ENCODE results near the gene DPH3. TPM values are rescaled to one million over a fixed set of nuclear protein-coding genes. Genes with fewer than 3 reads are reported as not detected.

DPH3 gene
- total RNA-seq, 2 experiments from 2014 or later = 18.2 to 19.9 TPM

- peaks cover 15% of the 10 kb centered on the region for H3K4me1 Mint-ChIP-seq (ENCODE audit: low read depth)
- DNase-seq (no peak), ATAC-seq (no peak)
- no peaks in the 10 kb centered on the region for H3K9me3 Mint-ChIP-seq
- no peak overlapping the region for H3K4me3 Mint-ChIP-seq
- CTCF ChIA-PET = interaction anchor here (1.4 to 3.0 kb wide), 2 partner anchors 11 kb away, joined by 3 to 10 read pairs; partner anchors contain the start of genes DPH3 and OXNAD1
- no peaks in the 10 kb centered on the region for H3K36me3 Mint-ChIP-seq (ENCODE audit: low read depth)
- POLR2A ChIA-PET = interaction anchor here (4.4 kb wide), 1 partner anchor 11 kb away, joined by 20 read pairs; the partner anchor contains the start of genes DPH3 and OXNAD1
- intact Hi-C loops (cut with micrococcal nuclease) = no loop called here
- no peaks in the 10 kb centered on the region for H3K27me3 Mint-ChIP-seq
- TF ChIP-seq, protein P1, sequence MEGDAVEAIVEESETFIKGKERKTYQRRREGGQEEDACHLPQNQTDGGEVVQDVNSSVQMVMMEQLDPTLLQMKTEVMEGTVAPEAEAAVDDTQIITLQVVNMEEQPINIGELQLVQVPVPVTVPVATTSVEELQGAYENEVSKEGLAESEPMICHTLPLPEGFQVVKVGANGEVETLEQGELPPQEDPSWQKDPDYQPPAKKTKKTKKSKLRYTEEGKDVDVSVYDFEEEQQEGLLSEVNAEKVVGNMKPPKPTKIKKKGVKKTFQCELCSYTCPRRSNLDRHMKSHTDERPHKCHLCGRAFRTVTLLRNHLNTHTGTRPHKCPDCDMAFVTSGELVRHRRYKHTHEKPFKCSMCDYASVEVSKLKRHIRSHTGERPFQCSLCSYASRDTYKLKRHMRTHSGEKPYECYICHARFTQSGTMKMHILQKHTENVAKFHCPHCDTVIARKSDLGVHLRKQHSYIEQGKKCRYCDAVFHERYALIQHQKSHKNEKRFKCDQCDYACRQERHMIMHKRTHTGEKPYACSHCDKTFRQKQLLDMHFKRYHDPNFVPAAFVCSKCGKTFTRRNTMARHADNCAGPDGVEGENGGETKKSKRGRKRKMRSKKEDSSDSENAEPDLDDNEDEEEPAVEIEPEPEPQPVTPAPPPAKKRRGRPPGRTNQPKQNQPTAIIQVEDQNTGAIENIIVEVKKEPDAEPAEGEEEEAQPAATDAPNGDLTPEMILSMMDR (IDR thresholded peaks at IDR 0.05) = no peak
- no peak overlapping the region for H3K27ac Mint-ChIP-seq
Measured at GRCh38 chr3:16253601-16254000, 11.1 kb downstream of the DPH3 start.

DNA sequence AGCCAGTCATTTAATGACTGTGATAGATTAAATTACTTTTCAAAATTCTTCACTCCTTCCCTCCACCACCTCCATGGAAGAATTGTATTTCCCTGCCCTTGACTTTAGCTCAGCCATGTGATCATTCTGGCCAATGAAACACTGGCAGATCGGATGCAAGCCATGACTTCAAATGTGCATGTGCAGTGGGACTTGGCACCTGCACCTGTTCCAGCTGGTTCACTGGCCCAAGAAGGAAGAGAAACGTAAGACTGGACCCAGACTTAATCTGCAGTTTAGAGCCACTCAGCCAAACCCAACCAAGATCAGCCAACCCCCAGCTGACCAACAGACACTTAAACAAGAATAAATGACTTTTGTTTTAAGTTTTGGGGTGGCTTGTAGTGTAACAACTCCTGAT is 11.8 kb downstream of the DPH3 start:
- Mint-ChIP-seq H3K4me1 (ENCODE audit: low read depth) (peaks cover 15% of the 10 kb centered on the region), H3K9me3 (no peaks in the 10 kb centered on the region), H3K4me3 (no peak overlapping the region), H3K27ac (no peak overlapping the region), H3K36me3 (ENCODE audit: low read depth) (no peaks in the 10 kb centered on the region), H3K27me3 (no peaks in the 10 kb centered on the region)
- TF ChIP-seq, protein P1 (IDR thresholded peaks at IDR 0.05) = no peak
- intact Hi-C loops (cut with micrococcal nuclease) = no loop called here
- ChIA-PET CTCF (interaction anchor here (0.7 to 3.0 kb wide), 2 partner anchors 11 to 357 kb away, joined by 4 to 10 read pairs; partner anchors contain the start of genes DPH3 and OXNAD1), POLR2A (interaction anchor here (4.4 kb wide), 1 partner anchor 12 kb away, joined by 20 read pairs; the partner anchor contains the start of genes DPH3 and OXNAD1)
- DNase-seq (no peak), ATAC-seq (no peak)

- H3K36me3 Mint-ChIP-seq (ENCODE audit: low read depth) = no peaks in the 10 kb centered on the region
- no peaks in the 10 kb centered on the region for H3K27me3 Mint-ChIP-seq
- no peaks in the 10 kb centered on the region for H3K9me3 Mint-ChIP-seq
- ChIA-PET CTCF (interaction anchor here (0.7 to 1.7 kb wide), 3 partner anchors 19 to 356 kb away, joined by 4 to 6 read pairs (median 4); no protein-coding TSS in a partner anchor), POLR2A (interaction anchor here (4.4 kb wide), 1 partner anchor 12 kb away, joined by 20 read pairs; the partner anchor contains the start of genes DPH3 and OXNAD1)
- peaks cover 18% of the 10 kb centered on the region for H3K4me1 Mint-ChIP-seq (ENCODE audit: low read depth)
- DNase-seq (no peak), ATAC-seq (no peak)
- intact Hi-C loops (cut with micrococcal nuclease) = no loop called here
- no peak overlapping the region for H3K4me3 Mint-ChIP-seq
- no peak overlapping the region for H3K27ac Mint-ChIP-seq
- TF ChIP-seq, protein P1 (IDR thresholded peaks at IDR 0.05) = no peak
Measured at GRCh38 chr3:16252243-16252978, 12.3 kb downstream of the DPH3 start.

DNA sequence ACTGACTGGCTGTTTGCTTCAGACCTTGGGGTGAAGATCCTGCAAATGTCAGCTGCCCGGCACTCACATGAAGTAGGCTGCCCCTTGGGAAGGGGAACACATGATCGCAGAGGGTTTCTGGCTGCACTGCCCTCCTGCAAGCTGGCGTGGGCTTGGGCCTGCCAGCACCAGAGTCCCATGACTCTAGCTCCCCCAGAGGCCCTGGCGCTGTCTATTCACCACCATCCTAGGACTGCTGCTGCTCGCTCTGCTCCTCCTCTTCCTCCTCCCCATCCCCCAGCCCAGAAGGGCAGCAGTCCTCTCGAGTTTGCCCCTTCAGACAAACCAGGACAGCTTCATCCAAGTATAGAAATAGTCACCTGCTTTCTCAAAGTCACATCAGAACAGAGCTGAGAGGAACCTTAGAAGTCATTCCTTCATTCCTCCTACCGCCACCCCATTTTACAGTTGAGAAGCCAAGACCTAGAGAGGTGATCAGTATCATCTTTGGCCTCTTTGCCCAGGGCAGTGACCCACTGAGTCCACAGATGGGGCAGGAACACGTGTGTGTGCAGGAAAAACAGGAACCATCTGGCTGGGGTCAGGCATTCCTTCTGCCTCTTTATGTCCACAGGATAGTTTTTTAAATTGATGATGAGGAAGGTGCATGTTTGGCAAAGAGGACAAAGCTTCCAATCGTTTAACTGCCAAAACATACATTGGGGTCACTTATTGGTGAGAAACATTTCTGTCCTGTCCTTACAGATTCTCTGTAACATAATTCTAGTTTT is 13.2 kb downstream of the DPH3 start:
- Mint-ChIP-seq H3K27ac (no peak overlapping the region), H3K4me1 (ENCODE audit: low read depth) (peaks cover 22% of the 10 kb centered on the region), H3K4me3 (no peak overlapping the region), H3K27me3 (no peaks in the 10 kb centered on the region), H3K36me3 (ENCODE audit: low read depth) (no peaks in the 10 kb centered on the region), H3K9me3 (no peaks in the 10 kb centered on the region)
- ChIA-PET CTCF (interaction anchor here (0.6 to 1.7 kb wide), 4 partner anchors 14 to 202 kb away, joined by 3 to 6 read pairs (median 4); no protein-coding TSS in a partner anchor), POLR2A (interaction anchor here (0.8 to 4.4 kb wide), 3 partner anchors 11 to 202 kb away, joined by 3 to 20 read pairs (median 5); partner anchors contain the start of genes DPH3 and OXNAD1)
- intact Hi-C loops (cut with micrococcal nuclease) = no loop called here
- no peak for DNase-seq
- TF ChIP-seq, protein P1 (IDR thresholded peaks at IDR 0.05) = no peak
- ATAC-seq = no peak

Data from activated CD8-positive, alpha-beta T cell treated with anti-CD3 and anti-CD28 coated beads for 36 hours (primary cell).